ENCODE measurements around the gene OR4K1. TPM values are rescaled to one million over a fixed set of nuclear protein-coding genes. Genes with fewer than 3 reads are reported as not detected.

The OR4K1 gene
- polyA plus RNA-seq, 1 donor from 2014 or later = not detected

DNA sequence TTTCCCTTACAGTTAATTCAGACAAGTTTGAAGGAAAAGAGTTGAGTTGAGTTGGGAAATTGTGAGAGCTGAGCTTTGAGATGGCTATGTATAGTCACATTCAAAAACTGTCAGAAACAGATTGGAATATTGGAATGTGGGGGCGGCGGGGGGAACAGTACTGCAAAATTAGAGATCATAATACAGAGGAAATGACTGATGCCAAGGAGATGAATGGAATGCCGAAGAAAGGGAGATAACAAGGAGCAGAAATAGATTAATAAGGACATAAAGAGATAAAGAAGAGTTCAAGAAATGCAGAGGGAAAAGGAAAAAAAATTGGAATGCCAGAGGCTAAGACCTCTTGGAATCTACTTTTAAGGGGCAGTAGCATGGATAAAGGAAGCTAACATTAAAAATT is 13.5 kb upstream of the OR4K1 start:
- no peak overlapping the region for H3K9ac ChIP-seq (ENCODE audit: low read length)

DNA sequence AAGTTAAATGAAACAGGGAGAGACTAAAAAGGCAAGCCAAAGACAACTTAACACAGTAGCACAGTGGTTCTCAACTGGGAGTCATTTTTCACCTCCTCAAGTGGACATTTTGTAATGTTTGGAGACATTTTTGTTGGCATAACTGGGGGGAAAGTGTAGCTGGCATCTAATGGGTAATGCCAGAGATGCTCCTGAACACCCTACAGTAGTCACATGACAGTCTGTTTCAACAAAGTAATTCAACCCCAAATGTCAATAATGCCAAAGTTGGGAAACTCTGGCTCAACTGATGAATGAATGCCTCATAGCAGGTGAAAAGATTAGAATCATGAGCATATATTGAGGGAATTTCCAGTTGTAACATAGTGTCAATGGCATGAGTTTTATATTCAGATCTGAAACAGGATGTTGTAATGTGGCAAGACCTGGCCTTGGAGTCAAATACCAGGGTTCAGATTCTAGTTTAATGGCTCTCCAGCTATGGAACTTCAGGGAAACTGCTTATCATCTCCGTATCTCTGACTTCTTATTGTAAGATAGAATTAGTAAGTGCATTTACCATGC is 12.7 kb upstream of the OR4K1 start:
- Histone ChIP-seq H3K36me3 (ENCODE audit: insufficient read depth, low read length) (no peaks in the 10 kb centered on the region), H3K4me2 (ENCODE audit: low read length) (no peak overlapping the region), H3K9me2 (ENCODE audit: insufficient read depth, low read length) (no peaks in the 10 kb centered on the region), H3K9me3 (ENCODE audit: low read length) (no peaks in the 10 kb centered on the region), H3K79me2 (replicated peaks; ENCODE audit: insufficient read depth, low read length) (no peaks in the 10 kb centered on the region), H3K4me3 (ENCODE audit: low read length) (no peak overlapping the region), H3K9ac (ENCODE audit: low read length) (no peak overlapping the region), H2AFZ (ENCODE audit: low read depth, low read length) (no peak overlapping the region), H4K20me1 (ENCODE audit: insufficient read depth) (no peaks in the 10 kb centered on the region), H3K27me3 (ENCODE audit: insufficient read depth, low read depth, low read length) (no peaks in the 10 kb centered on the region), H3K27ac (ENCODE audit: low read length) (no peak overlapping the region), H3F3A (ENCODE audit: insufficient read depth, low read length, poor library complexity, severe bottlenecking) (no peaks in the 10 kb centered on the region)
- no peak for TF ChIP-seq RAD21 (conservative IDR thresholded peaks at IDR 0.05)
- TF ChIP-seq EZH2 (IDR thresholded peaks at IDR 0.05; ENCODE audit: borderline replicate concordance, insufficient read depth, low read length, poor library complexity, severe bottlenecking) = no peak
- no peak for TF ChIP-seq SMC3 (conservative IDR thresholded peaks at IDR 0.05; ENCODE audit: poor library complexity)
- TF ChIP-seq REST (IDR thresholded peaks at IDR 0.05; ENCODE audit: borderline replicate concordance) = no peak
- TF ChIP-seq POLR2AphosphoS5 (IDR thresholded peaks at IDR 0.05) = no peak
- no peak for TF ChIP-seq TAF1 (IDR thresholded peaks at IDR 0.05; ENCODE audit: low read depth)
- TF ChIP-seq, protein P1, sequence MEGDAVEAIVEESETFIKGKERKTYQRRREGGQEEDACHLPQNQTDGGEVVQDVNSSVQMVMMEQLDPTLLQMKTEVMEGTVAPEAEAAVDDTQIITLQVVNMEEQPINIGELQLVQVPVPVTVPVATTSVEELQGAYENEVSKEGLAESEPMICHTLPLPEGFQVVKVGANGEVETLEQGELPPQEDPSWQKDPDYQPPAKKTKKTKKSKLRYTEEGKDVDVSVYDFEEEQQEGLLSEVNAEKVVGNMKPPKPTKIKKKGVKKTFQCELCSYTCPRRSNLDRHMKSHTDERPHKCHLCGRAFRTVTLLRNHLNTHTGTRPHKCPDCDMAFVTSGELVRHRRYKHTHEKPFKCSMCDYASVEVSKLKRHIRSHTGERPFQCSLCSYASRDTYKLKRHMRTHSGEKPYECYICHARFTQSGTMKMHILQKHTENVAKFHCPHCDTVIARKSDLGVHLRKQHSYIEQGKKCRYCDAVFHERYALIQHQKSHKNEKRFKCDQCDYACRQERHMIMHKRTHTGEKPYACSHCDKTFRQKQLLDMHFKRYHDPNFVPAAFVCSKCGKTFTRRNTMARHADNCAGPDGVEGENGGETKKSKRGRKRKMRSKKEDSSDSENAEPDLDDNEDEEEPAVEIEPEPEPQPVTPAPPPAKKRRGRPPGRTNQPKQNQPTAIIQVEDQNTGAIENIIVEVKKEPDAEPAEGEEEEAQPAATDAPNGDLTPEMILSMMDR (IDR thresholded peaks at IDR 0.05; ENCODE audit: poor library complexity, severe bottlenecking) = no peak
- no peak for TF ChIP-seq MXI1 (conservative IDR thresholded peaks at IDR 0.05; ENCODE audit: poor library complexity, severe bottlenecking)
- no peak for TF ChIP-seq EP300 (conservative IDR thresholded peaks at IDR 0.05; ENCODE audit: poor library complexity, severe bottlenecking)

More for the DNA sequence above, 13.5 kb upstream of the OR4K1 start:
- Histone ChIP-seq H3K4me3 (ENCODE audit: low read length) (no peak overlapping the region), H3F3A (ENCODE audit: insufficient read depth, low read length, poor library complexity, severe bottlenecking) (no peaks in the 10 kb centered on the region), H3K79me2 (replicated peaks; ENCODE audit: insufficient read depth, low read length) (no peaks in the 10 kb centered on the region), H3K27ac (ENCODE audit: low read length) (no peak overlapping the region), H3K27me3 (ENCODE audit: insufficient read depth, low read depth, low read length) (no peaks in the 10 kb centered on the region), H4K20me1 (ENCODE audit: insufficient read depth) (no peaks in the 10 kb centered on the region), H2AFZ (ENCODE audit: low read depth, low read length) (no peak overlapping the region), H3K4me2 (ENCODE audit: low read length) (no peak overlapping the region), H3K9me3 (ENCODE audit: low read length) (no peaks in the 10 kb centered on the region), H3K9me2 (ENCODE audit: insufficient read depth, low read length) (no peaks in the 10 kb centered on the region), H3K36me3 (ENCODE audit: insufficient read depth, low read length) (no peaks in the 10 kb centered on the region)
- no peak for TF ChIP-seq MXI1 (conservative IDR thresholded peaks at IDR 0.05; ENCODE audit: poor library complexity, severe bottlenecking)
